Mesenchymal stem cell (in vitro differentiated cells and primary cell): ENCODE measurements around the gene SKOR2.

Source experiments
- DNase-seq: peaks from one replicate; pipeline ENCODE4 v3.0.0-alpha.2; 2013
- H2AFZ ChIP-seq: one replicate; pipeline ENCODE4 v1.6.1; 2013; ENCODE audit warnings: low read depth, mild to moderate bottlenecking, control low read depth, inconsistent platforms, low read length, moderate library complexity
- H2AK5ac ChIP-seq: 2 replicates; pipeline ENCODE4 v1.6.1; 2013; ENCODE audit warnings: low read length, moderate library complexity, mild to moderate bottlenecking, inconsistent platforms; ENCODE audit not compliant: severe bottlenecking
- H2BK120ac ChIP-seq: one replicate; pipeline ENCODE4 v1.6.1; 2013; ENCODE audit warnings: low read depth, mild to moderate bottlenecking, inconsistent platforms, low read length, moderate library complexity
- H2BK12ac ChIP-seq, 2 experiments: one replicate each; pipeline ENCODE4 v1.6.1; 2013; ENCODE audit warnings: inconsistent platforms in 2 of 2, low read length in 2 of 2, mild to moderate bottlenecking in 2 of 2, moderate library complexity in 2 of 2, control low read depth in 1 of 2
- H2BK15ac ChIP-seq: one replicate; pipeline ENCODE4 v1.6.1; 2013; ENCODE audit warnings: mild to moderate bottlenecking, low read depth, inconsistent platforms; ENCODE audit not compliant: poor library complexity, severe bottlenecking
- H2BK5ac ChIP-seq: 2 replicates; pipeline ENCODE4 v1.6.1; 2013; ENCODE audit warnings: low read depth, mild to moderate bottlenecking, low read length, control low read depth, inconsistent platforms; ENCODE audit not compliant: poor library complexity, severe bottlenecking
- H3K14ac ChIP-seq, 2 experiments: one replicate each; pipeline ENCODE4 v1.6.1; 2013; ENCODE audit warnings: inconsistent platforms in 2 of 2, low read length in 2 of 2, control low read depth in 1 of 2, mild to moderate bottlenecking in 1 of 2, moderate library complexity in 1 of 2
- H3K18ac ChIP-seq, 2 experiments: one replicate each; pipeline ENCODE4 v1.6.1; 2013; ENCODE audit warnings: inconsistent platforms in 2 of 2, low read length in 2 of 2, control low read depth in 1 of 2, low read depth in 1 of 2, mild to moderate bottlenecking in 1 of 2
- H3K23ac ChIP-seq, 2 experiments: one replicate each; pipeline ENCODE4 v1.6.1; 2013; ENCODE audit warnings: inconsistent platforms in 2 of 2, low read length in 2 of 2, mild to moderate bottlenecking in 2 of 2, moderate library complexity in 2 of 2, control low read depth in 1 of 2
- H3K27ac ChIP-seq: 2 replicates; pipeline ENCODE4 v1.5.1; 2013; ENCODE audit warnings: mild to moderate bottlenecking, moderate library complexity, low read length, control low read depth, inconsistent platforms; ENCODE audit not compliant: poor library complexity, severe bottlenecking
- H3K27me3 ChIP-seq, 2 experiments: 2 replicates each; pipeline versions ENCODE4 v1.6.1 to v1.7.0; 2013; ENCODE audit warnings: low read length in 2 of 2, mild to moderate bottlenecking in 2 of 2, moderate library complexity in 2 of 2, control low read depth in 1 of 2, inconsistent platforms in 1 of 2; ENCODE audit not compliant: control insufficient read depth in 1 of 2, insufficient read depth in 1 of 2
- H3K36me3 ChIP-seq, 2 experiments: 2 replicates each; pipeline versions ENCODE4 v1.6.1 to v1.7.0; 2013; ENCODE audit warnings: low read length in 2 of 2, control low read depth in 1 of 2, inconsistent platforms in 1 of 2, low read depth in 1 of 2, mild to moderate bottlenecking in 1 of 2; ENCODE audit not compliant: insufficient read depth in 2 of 2, control insufficient read depth in 1 of 2
- H3K4ac ChIP-seq, 2 experiments: one replicate each; pipeline ENCODE4 v1.6.1; 2013; ENCODE audit warnings: inconsistent platforms in 2 of 2, low read length in 2 of 2, mild to moderate bottlenecking in 2 of 2, moderate library complexity in 2 of 2, control low read depth in 1 of 2, low read depth in 1 of 2
- H3K4me1 ChIP-seq: 2 replicates; pipeline ENCODE4 v1.6.1; 2013; ENCODE audit warnings: low read depth, low read length, control low read depth; ENCODE audit not compliant: control insufficient read depth, insufficient read depth
- H3K4me2 ChIP-seq: 2 replicates; pipeline ENCODE4 v1.6.1; 2013; ENCODE audit warnings: low read length, mild to moderate bottlenecking, inconsistent platforms; ENCODE audit not compliant: poor library complexity, severe bottlenecking
- H3K4me3 ChIP-seq, 2 experiments: 2 replicates each; pipeline versions ENCODE4 v1.5.1 to v1.7.0; 2013; ENCODE audit warnings: low read length in 2 of 2, mild to moderate bottlenecking in 2 of 2, control low read depth in 1 of 2, low read depth in 1 of 2; ENCODE audit not compliant: insufficient read depth in 1 of 2
- H3K79me1 ChIP-seq: replicated peaks from 2 replicates; pipeline ENCODE4 v1.6.1; 2013; ENCODE audit warnings: mild to moderate bottlenecking, control low read depth, low read length, inconsistent platforms; ENCODE audit not compliant: poor library complexity, severe bottlenecking
- H3K9ac ChIP-seq: 2 replicates; pipeline ENCODE4 v1.7.0; 2013; ENCODE audit warnings: mild to moderate bottlenecking, low read length, moderate library complexity
- H3K9me3 ChIP-seq: 2 replicates; pipeline ENCODE4 v1.7.0; 2013; ENCODE audit warnings: mild to moderate bottlenecking, low read length; ENCODE audit not compliant: control insufficient read depth
- H4K8ac ChIP-seq: one replicate; pipeline ENCODE4 v1.6.1; 2013; ENCODE audit warnings: inconsistent platforms, mild to moderate bottlenecking, low read length, moderate library complexity
- H4K91ac ChIP-seq: one replicate; pipeline ENCODE4 v1.6.1; 2013; ENCODE audit warnings: mild to moderate bottlenecking, low read length, inconsistent platforms
- WGBS: methylation state at CpG from one replicate; pipeline ENCODE4 v1.1.7; 2013; ENCODE audit warnings: mixed read lengths; 5-methylcytosine and 5-hydroxymethylcytosine counted together

SKOR2 gene

DNA sequence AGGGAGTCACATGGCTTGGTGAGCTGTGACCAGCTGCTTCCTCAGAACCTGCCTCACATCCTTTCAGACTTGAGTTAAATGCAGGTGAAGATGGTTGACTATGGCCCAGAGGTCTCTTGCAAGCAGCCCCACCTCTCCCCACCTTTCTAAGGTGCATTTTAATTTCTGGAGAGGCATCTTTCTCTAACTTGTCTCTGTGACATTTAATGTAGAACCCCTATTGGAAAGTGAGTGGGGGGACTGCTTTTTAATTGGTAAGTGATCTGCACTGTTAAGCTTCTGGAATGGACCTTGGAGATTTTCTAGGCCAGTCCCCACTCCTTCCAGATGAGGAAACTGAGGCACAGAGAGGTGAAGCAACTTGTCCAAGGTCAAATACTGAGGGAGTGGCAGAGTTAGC, 37.3 kb upstream of the SKOR2 start:
- no peak for DNase-seq

DNA sequence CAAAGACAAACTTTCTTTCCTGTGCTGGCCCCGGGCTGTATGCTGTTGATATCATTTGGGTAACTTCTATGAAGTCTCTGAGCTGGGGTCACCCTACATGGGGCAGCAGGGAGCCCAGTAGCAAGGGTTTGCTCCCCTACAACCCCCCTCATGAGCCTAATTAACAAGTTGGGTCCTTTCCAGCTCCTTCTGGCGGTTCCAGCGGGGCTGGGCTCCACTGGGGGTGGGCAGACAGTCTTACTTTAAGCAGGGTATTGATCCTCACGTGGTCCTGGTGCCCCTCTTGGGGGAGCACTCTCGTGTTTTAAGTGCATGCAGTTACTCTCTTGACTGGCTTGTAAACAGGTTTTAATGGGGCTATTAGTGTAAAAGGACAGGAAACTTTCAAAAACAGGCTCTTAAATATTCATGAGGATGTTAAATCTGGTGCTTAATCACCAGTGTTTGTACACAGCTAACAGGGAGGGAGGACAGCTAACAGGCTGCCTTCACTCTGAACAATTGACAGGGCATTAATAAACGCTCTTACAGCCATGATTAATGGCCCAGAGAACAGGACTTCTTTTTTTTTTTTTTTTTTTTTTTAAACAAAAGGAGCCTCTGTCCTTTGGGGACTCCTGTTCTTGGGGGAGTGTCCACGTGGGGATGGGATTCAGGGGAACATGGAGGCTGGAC, 36.6 kb upstream of the SKOR2 start:
- no peak overlapping the region for H3K4me2 ChIP-seq
- H3K9me3 ChIP-seq, result no peaks in the 10 kb centered on the region
- WGBS, result 32% methylated on average over 6 of the region's 7 CpGs
- H3K14ac ChIP-seq, result no peak overlapping the region
- no peak for DNase-seq
- H3K4me1 ChIP-seq, result no peaks in the 10 kb centered on the region
- H4K91ac ChIP-seq, result no peak overlapping the region
- no peaks in the 10 kb centered on the region for H3K79me1 ChIP-seq
- H3K18ac ChIP-seq, result no peak overlapping the region
- no peak overlapping the region for H3K23ac ChIP-seq
- no peak overlapping the region for H3K4me3 ChIP-seq
- no peak overlapping the region for H2AFZ ChIP-seq
- peaks cover 0 to 11% of the 10 kb centered on the region in 2 experiments for H3K27me3 ChIP-seq
- H3K27ac ChIP-seq, result no peak overlapping the region
- H3K36me3 ChIP-seq, result no peaks in the 10 kb centered on the region
- no peak overlapping the region for H3K9ac ChIP-seq
- no peak overlapping the region for H2BK15ac ChIP-seq
- H2AK5ac ChIP-seq, result no peak overlapping the region
- no peak overlapping the region for H2BK5ac ChIP-seq
- no peak overlapping the region for H2BK12ac ChIP-seq
- no peak overlapping the region for H4K8ac ChIP-seq
- no peak overlapping the region for H3K4ac ChIP-seq
- no peak overlapping the region for H2BK120ac ChIP-seq

More for the DNA sequence above, 37.3 kb upstream of the SKOR2 start:
- Histone ChIP-seq H2BK5ac (no peak overlapping the region), H3K23ac (no peak overlapping the region), H3K4me2 (no peak overlapping the region), H3K27me3 (peaks cover 0 to 11% of the 10 kb centered on the region in 2 experiments), H2BK12ac (no peak overlapping the region), H2AK5ac (no peak overlapping the region), H3K79me1 (no peaks in the 10 kb centered on the region), H2BK15ac (no peak overlapping the region), H4K91ac (no peak overlapping the region), H3K4me3 (no peak overlapping the region), H3K14ac (no peak overlapping the region), H4K8ac (no peak overlapping the region), H2BK120ac (no peak overlapping the region), H3K36me3 (no peaks in the 10 kb centered on the region), H3K4me1 (no peaks in the 10 kb centered on the region), H3K18ac (no peak overlapping the region), H3K27ac (no peak overlapping the region), H3K9me3 (no peaks in the 10 kb centered on the region), H3K4ac (no peak overlapping the region), H2AFZ (no peak overlapping the region), H3K9ac (no peak overlapping the region)

DNA sequence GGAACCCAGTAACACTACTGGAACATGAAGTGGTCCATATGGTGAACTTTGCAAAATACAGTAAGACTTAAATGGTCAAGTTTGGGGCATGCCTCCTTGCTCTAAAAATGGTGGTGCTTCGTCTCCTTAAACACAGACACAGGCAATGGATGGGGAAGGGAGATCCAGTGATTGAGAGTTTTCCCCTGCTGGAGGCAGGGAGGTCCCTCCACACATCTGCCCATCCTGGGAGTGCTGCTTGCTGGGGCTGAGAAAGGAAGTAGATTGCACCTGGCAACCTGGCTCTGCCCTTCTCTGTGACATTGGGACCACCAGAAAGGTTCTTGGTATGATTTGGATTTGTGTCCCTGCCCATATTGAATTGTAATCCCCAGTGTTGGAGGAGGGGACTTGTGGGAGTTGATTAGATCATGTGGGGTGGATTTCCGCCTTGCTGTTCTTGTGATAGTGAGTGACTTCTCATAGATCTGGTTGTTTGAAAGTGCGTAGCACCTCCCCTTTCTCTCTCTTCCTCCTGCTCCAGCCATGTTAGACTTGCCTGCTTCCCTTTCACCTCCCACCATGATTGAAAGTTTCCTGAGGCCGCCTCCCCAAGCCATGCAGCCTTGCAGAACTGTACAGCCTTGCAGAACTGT, 35.4 kb upstream of the SKOR2 start:
- no peak overlapping the region for H3K14ac ChIP-seq
- no peak overlapping the region for H3K23ac ChIP-seq
- H3K36me3 ChIP-seq, result no peaks in the 10 kb centered on the region
- H3K27me3 ChIP-seq, result peaks cover 0 to 11% of the 10 kb centered on the region in 2 experiments
- H2AFZ ChIP-seq, result no peak overlapping the region
- H3K79me1 ChIP-seq, result no peaks in the 10 kb centered on the region
- H2AK5ac ChIP-seq, result no peak overlapping the region
- H3K4me2 ChIP-seq, result no peak overlapping the region
- no peak overlapping the region for H2BK5ac ChIP-seq
- H4K91ac ChIP-seq, result no peak overlapping the region
- H3K9me3 ChIP-seq, result no peaks in the 10 kb centered on the region
- H4K8ac ChIP-seq, result no peak overlapping the region
- H3K27ac ChIP-seq, result no peak overlapping the region
- H3K4ac ChIP-seq, result no peak overlapping the region
- WGBS, result 69% methylated on average over 3 of the region's 4 CpGs
- no peak overlapping the region for H2BK120ac ChIP-seq
- H2BK12ac ChIP-seq, result no peak overlapping the region
- no peak overlapping the region for H2BK15ac ChIP-seq
- H3K4me1 ChIP-seq, result no peaks in the 10 kb centered on the region
- no peak overlapping the region for H3K4me3 ChIP-seq
- DNase-seq, result no peak
- H3K18ac ChIP-seq, result no peak overlapping the region
- H3K9ac ChIP-seq, result no peak overlapping the region

DNA sequence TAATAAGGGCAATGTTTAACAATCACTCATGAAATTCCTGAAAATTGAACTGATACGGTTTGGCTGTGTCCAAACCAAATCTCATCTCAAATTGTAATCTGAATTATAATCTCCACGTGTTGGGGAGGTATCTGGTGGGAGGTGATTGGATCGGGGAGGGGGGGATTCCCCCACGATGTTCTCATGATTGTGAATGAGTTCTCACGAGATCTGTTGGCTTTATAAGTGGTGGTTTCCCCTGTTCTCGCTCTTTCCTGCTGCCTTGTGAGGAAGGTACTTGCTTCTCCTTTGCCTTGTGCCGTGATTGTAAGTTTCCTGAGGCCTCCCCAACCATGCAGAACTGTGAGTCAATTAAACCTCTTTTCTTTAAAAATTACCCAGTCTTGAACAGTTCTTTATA, 34.0 kb upstream of the SKOR2 start:
- Histone ChIP-seq H3K14ac (no peak overlapping the region), H2BK15ac (no peak overlapping the region), H3K4me2 (no peak overlapping the region), H4K8ac (no peak overlapping the region), H2AFZ (no peak overlapping the region), H3K23ac (no peak overlapping the region), H3K9me3 (no peaks in the 10 kb centered on the region), H2BK120ac (no peak overlapping the region), H4K91ac (no peak overlapping the region), H3K4me1 (no peaks in the 10 kb centered on the region), H2AK5ac (no peak overlapping the region), H3K4ac (no peak overlapping the region), H3K9ac (no peak overlapping the region), H3K18ac (no peak overlapping the region), H3K27me3 (peaks cover 0 to 14% of the 10 kb centered on the region in 2 experiments), H3K79me1 (no peaks in the 10 kb centered on the region), H3K27ac (no peak overlapping the region), H2BK12ac (no peak overlapping the region), H2BK5ac (no peak overlapping the region), H3K36me3 (no peaks in the 10 kb centered on the region), H3K4me3 (no peak overlapping the region)
- no peak for DNase-seq
- 61% methylated on average over 6 of the region's 7 CpGs for WGBS
